H9 (cell line): ENCODE data around the gene CD164L2. TPM values are rescaled to one million over a fixed set of nuclear protein-coding genes. Genes with fewer than 3 reads are reported as not detected.

Experiments
- DNase-seq: peaks from one replicate; pipeline ENCODE4 v3.0.0-alpha.2; 2017
- H2AFZ ChIP-seq: one replicate; pipeline ENCODE4 v1.6.1; 2013; ENCODE audit warnings: mild to moderate bottlenecking, low read length, control low read depth, moderate library complexity
- H2AK5ac ChIP-seq: 2 replicates; pipeline ENCODE4 v1.6.1; 2013; ENCODE audit warnings: low read length, control low read depth, mixed read lengths; ENCODE audit not compliant: insufficient read length
- H2BK120ac ChIP-seq: one replicate; pipeline ENCODE4 v1.6.1; 2013; ENCODE audit warnings: low read depth, mild to moderate bottlenecking, low read length, control low read depth, inconsistent platforms; ENCODE audit not compliant: poor library complexity, severe bottlenecking
- H2BK12ac ChIP-seq: 2 replicates; pipeline ENCODE4 v1.6.1; 2013; ENCODE audit warnings: low read length, control low read depth, mixed read lengths, low read depth; ENCODE audit not compliant: insufficient read length
- H2BK15ac ChIP-seq: 2 replicates; pipeline ENCODE4 v1.6.1; 2013; ENCODE audit warnings: low read depth, low read length, control low read depth
- H2BK20ac ChIP-seq: one replicate; pipeline ENCODE4 v1.6.1; 2013; ENCODE audit warnings: low read depth, mild to moderate bottlenecking, low read length, control low read depth, inconsistent platforms; ENCODE audit not compliant: poor library complexity, severe bottlenecking
- H2BK5ac ChIP-seq: 2 replicates; pipeline ENCODE4 v1.6.1; 2013; ENCODE audit warnings: low read length, control low read depth, mixed read lengths; ENCODE audit not compliant: insufficient read length
- H3K14ac ChIP-seq: 2 replicates; pipeline ENCODE4 v1.6.1; 2013; ENCODE audit warnings: low read length, control low read depth; ENCODE audit not compliant: insufficient read depth
- H3K18ac ChIP-seq: 2 replicates; pipeline ENCODE4 v1.6.1; 2013; ENCODE audit warnings: low read depth, mild to moderate bottlenecking, mixed read lengths, low read length, control low read depth; ENCODE audit not compliant: insufficient read length
- H3K23ac ChIP-seq: 2 replicates; pipeline ENCODE4 v1.6.1; 2013; ENCODE audit warnings: low read length, control low read depth, mixed read lengths, low read depth; ENCODE audit not compliant: insufficient read length
- H3K23me2 ChIP-seq: 2 replicates; pipeline ENCODE4 v1.6.1; 2013; ENCODE audit warnings: low read depth, mild to moderate bottlenecking, mixed read lengths, low read length, control low read depth; ENCODE audit not compliant: insufficient read length, poor library complexity, severe bottlenecking
- H3K27ac ChIP-seq: 2 replicates; pipeline ENCODE4 v1.5.1; 2013; ENCODE audit warnings: low read length, control low read depth, mixed read lengths, low read depth; ENCODE audit not compliant: insufficient read length
- H3K27me3 ChIP-seq: 2 replicates; pipeline ENCODE4 v1.6.1; 2013; ENCODE audit warnings: low read length, control low read depth, inconsistent platforms; ENCODE audit not compliant: insufficient read depth
- H3K4ac ChIP-seq: 2 replicates; pipeline ENCODE4 v1.6.1; 2013; ENCODE audit warnings: low read depth, mild to moderate bottlenecking, control low read depth, inconsistent platforms, low read length, moderate library complexity
- H3K4me1 ChIP-seq: 2 replicates; pipeline ENCODE4 v1.6.1; 2013; ENCODE audit warnings: low read length, control low read depth, inconsistent platforms; ENCODE audit not compliant: insufficient read depth
- H3K4me2 ChIP-seq: 2 replicates; pipeline ENCODE4 v1.6.1; 2013; ENCODE audit warnings: low read length, control low read depth, mixed read lengths; ENCODE audit not compliant: insufficient read length, insufficient read depth
- H3K56ac ChIP-seq: 2 replicates; pipeline ENCODE4 v1.6.1; 2013; ENCODE audit warnings: low read depth, mild to moderate bottlenecking, mixed read lengths, low read length, control low read depth; ENCODE audit not compliant: insufficient read length
- H3K79me1 ChIP-seq: 2 replicates; pipeline ENCODE4 v1.6.1; 2013; ENCODE audit warnings: low read depth, mild to moderate bottlenecking, moderate library complexity, low read length, control low read depth, inconsistent platforms; ENCODE audit not compliant: insufficient read depth, poor library complexity, severe bottlenecking
- H3K79me2 ChIP-seq: 2 replicates; pipeline ENCODE4 v1.6.1; 2013; ENCODE audit warnings: low read length, control low read depth, inconsistent platforms; ENCODE audit not compliant: insufficient read depth
- H3K9ac ChIP-seq: 2 replicates; pipeline ENCODE4 v1.6.1; 2013; ENCODE audit warnings: low read length, control low read depth, mixed read lengths; ENCODE audit not compliant: insufficient read length; ENCODE audit errors: extremely low read depth
- H3K9me3 ChIP-seq: one replicate; pipeline ENCODE4 v1.6.1; 2013; ENCODE audit warnings: low read depth, low read length, inconsistent platforms; ENCODE audit not compliant: control insufficient read depth
- H3T11ph ChIP-seq: one replicate; pipeline ENCODE4 v1.6.1; 2013; ENCODE audit warnings: mild to moderate bottlenecking, low read length, control low read depth, inconsistent platforms
- H4K20me1 ChIP-seq: one replicate; pipeline ENCODE4 v1.6.1; 2013; ENCODE audit not compliant: control insufficient read depth, insufficient read length, insufficient read depth
- H4K5ac ChIP-seq: 2 replicates; pipeline ENCODE4 v1.6.1; 2013; ENCODE audit warnings: low read depth, mild to moderate bottlenecking, mixed read lengths, low read length, control low read depth; ENCODE audit not compliant: insufficient read length
- H4K8ac ChIP-seq: replicated peaks from 2 replicates; pipeline ENCODE4 v1.6.1; 2013; ENCODE audit warnings: low read length, control low read depth, mixed read lengths, low read depth; ENCODE audit not compliant: insufficient read length
- H4K91ac ChIP-seq: 2 replicates; pipeline ENCODE4 v1.6.1; 2013; ENCODE audit warnings: low read depth, mild to moderate bottlenecking, moderate library complexity, mixed read lengths, low read length, control low read depth; ENCODE audit not compliant: insufficient read length
- H3K27ac Mint-ChIP-seq, 3 experiments: 2 replicates in 2 of 3; 3 replicates in 1 of 3; pipeline ENCODE4 v1.8.0; 2020 to 2021; ENCODE audit warnings: mixed read lengths in 3 of 3, mild to moderate bottlenecking in 1 of 3, moderate library complexity in 1 of 3
- H3K27me3 Mint-ChIP-seq: 2 replicates; pipeline ENCODE4 v1.8.0; 2021; ENCODE audit warnings: low read depth, mild to moderate bottlenecking, moderate library complexity, mixed read lengths
- H3K36me3 Mint-ChIP-seq, 3 experiments: 2 replicates in 2 of 3; 3 replicates in 1 of 3; pipeline ENCODE4 v1.8.0; 2020 to 2021; ENCODE audit warnings: low read depth in 3 of 3, mixed read lengths in 3 of 3; ENCODE audit not compliant: insufficient read depth in 1 of 3
- H3K4me1 Mint-ChIP-seq, 2 experiments: 2 replicates each; pipeline ENCODE4 v1.8.0; 2020; ENCODE audit warnings: mixed read lengths in 2 of 2
- H3K4me3 Mint-ChIP-seq, 2 experiments: 2 replicates in 1 of 2; 3 replicates in 1 of 2; pipeline ENCODE4 v1.8.0; 2020 to 2021; ENCODE audit warnings: mild to moderate bottlenecking in 2 of 2, mixed read lengths in 2 of 2, moderate library complexity in 1 of 2
- H3K9me3 Mint-ChIP-seq, 2 experiments: 2 replicates in 1 of 2; 3 replicates in 1 of 2; pipeline ENCODE4 v1.8.0; 2020; ENCODE audit warnings: mild to moderate bottlenecking in 2 of 2, mixed read lengths in 2 of 2, moderate library complexity in 1 of 2
- WGBS: extraction: QIAGEN DNeasy Blood & Tissue Kit; methylation state at CpG from one replicate; pipeline ENCODE4 v1.1.7; 2013; ENCODE audit warnings: missing lambda C conversion rate, low lambda C conversion rate, mixed read lengths; ENCODE audit not compliant: insufficient read length; ENCODE audit errors: extremely low coverage; 5-methylcytosine and 5-hydroxymethylcytosine counted together
- total RNA-seq: library from RNA; stranded (reverse); gene quantifications from 2 replicates; pipeline ENCODE4 v1.2.1, GENCODE V29; 2021
- TF ChIP-seq, protein P1 (sequence below): fragments of 200-600 bp; sonication (generic); conservative IDR thresholded peaks from 3 replicates; pipeline ENCODE4 v1.8.0; 2021; ENCODE audit warnings: antibody characterized with exemption, mild to moderate bottlenecking

The CD164L2 gene
- total RNA-seq, 1 experiment from 2014 or later, result 1.2 TPM

- Histone ChIP-seq H4K91ac (no peak within 1 kb of the TSS), H3K18ac (peak within 1 kb of the TSS; percentile 41), H2AFZ (peak within 1 kb of the TSS; percentile 53), H4K20me1 (no peaks in the 10 kb centered on the region), H3K4me1 (peaks cover 2% of the 10 kb centered on the region), H3K4ac (no peak within 1 kb of the TSS; the same call in 1 of the 2 replicates), H3K14ac (peak within 1 kb of the TSS; percentile 34), H3K9ac (peak within 1 kb of the TSS; percentile 12), H3K23ac (no peak within 1 kb of the TSS), H3K4me2 (peak within 1 kb of the TSS; percentile 81), H4K5ac (no peak within 1 kb of the TSS), H2BK20ac (no peak within 1 kb of the TSS), H3T11ph (no peak within 1 kb of the TSS), H3K79me1 (no peaks in the 10 kb centered on the region), H3K79me2 (no peaks in the 10 kb centered on the region), H2BK15ac (no peak within 1 kb of the TSS), H3K27ac (no peak within 1 kb of the TSS), H2BK120ac (no peak within 1 kb of the TSS), H3K23me2 (peaks cover 4% of the 10 kb centered on the region), H3K27me3 (no peaks in the 10 kb centered on the region), H2BK12ac (no peak within 1 kb of the TSS), H4K8ac (no peak within 1 kb of the TSS), H3K9me3 (no peaks in the 10 kb centered on the region), H3K56ac (no peak within 1 kb of the TSS), H2BK5ac (no peak within 1 kb of the TSS), H2AK5ac (no peak within 1 kb of the TSS)
- Mint-ChIP-seq H3K4me1 (peaks cover 27 to 30% of the 10 kb centered on the region in 2 experiments), H3K27me3 (peaks cover 2% of the 10 kb centered on the region), H3K36me3 (peaks cover 0 to 4% (median 3%) of the 10 kb centered on the region in 3 experiments; a peak in 2 of 7 replicates), H3K4me3 (peak within 1 kb of the TSS; percentile 92 to 96), H3K27ac (peak within 1 kb of the TSS; percentile 83 to 96 (median 94); a peak in 6 of 7 replicates), H3K9me3 (no peaks in the 10 kb centered on the region; a peak in 2 of 5 replicates)
- WGBS, result no CpG with 5 or more reads among the region's 69 CpGs
- TF ChIP-seq, protein P1, sequence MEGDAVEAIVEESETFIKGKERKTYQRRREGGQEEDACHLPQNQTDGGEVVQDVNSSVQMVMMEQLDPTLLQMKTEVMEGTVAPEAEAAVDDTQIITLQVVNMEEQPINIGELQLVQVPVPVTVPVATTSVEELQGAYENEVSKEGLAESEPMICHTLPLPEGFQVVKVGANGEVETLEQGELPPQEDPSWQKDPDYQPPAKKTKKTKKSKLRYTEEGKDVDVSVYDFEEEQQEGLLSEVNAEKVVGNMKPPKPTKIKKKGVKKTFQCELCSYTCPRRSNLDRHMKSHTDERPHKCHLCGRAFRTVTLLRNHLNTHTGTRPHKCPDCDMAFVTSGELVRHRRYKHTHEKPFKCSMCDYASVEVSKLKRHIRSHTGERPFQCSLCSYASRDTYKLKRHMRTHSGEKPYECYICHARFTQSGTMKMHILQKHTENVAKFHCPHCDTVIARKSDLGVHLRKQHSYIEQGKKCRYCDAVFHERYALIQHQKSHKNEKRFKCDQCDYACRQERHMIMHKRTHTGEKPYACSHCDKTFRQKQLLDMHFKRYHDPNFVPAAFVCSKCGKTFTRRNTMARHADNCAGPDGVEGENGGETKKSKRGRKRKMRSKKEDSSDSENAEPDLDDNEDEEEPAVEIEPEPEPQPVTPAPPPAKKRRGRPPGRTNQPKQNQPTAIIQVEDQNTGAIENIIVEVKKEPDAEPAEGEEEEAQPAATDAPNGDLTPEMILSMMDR, result peak; percentile 59; the same call in 2 of the 3 replicates
- DNase-seq, result peak; percentile 93
Observed at GRCh38 chr1:27392096-27392777, 9.1 kb upstream of the CD164L2 start, which contains the start of gene GPR3. TSS of gene GPR3 (plus strand) at chr1:27392622. CDS start at chr1:27393799, 1,177 bp downstream.
